ENCODE data around the gene CREB5. TPM values are rescaled to one million over a fixed set of nuclear protein-coding genes. Genes with fewer than 3 reads are reported as not detected.

CREB5 gene
- polyA plus RNA-seq, 1 experiment: 3.9 TPM

DNA sequence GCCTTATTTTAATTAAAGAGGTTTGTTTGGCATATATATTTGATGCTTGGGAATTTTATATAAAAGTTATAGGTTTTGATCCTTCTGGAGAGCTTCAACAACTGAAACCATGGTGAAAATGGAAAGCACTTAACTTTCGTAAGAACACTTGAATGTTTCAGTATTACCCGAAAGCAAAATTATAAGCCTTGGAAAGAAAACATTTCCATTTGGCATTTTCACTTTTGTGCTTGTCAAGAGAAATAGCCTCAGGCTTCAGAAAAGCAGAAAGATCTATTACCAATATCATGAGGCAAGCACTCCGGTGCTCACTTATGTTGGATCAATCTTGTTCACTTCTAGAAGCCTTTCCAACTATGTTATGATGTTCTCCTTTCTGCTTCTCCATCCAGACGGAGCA lies 289.9 kb downstream of the CREB5 start:
- TF ChIP-seq, protein P1, sequence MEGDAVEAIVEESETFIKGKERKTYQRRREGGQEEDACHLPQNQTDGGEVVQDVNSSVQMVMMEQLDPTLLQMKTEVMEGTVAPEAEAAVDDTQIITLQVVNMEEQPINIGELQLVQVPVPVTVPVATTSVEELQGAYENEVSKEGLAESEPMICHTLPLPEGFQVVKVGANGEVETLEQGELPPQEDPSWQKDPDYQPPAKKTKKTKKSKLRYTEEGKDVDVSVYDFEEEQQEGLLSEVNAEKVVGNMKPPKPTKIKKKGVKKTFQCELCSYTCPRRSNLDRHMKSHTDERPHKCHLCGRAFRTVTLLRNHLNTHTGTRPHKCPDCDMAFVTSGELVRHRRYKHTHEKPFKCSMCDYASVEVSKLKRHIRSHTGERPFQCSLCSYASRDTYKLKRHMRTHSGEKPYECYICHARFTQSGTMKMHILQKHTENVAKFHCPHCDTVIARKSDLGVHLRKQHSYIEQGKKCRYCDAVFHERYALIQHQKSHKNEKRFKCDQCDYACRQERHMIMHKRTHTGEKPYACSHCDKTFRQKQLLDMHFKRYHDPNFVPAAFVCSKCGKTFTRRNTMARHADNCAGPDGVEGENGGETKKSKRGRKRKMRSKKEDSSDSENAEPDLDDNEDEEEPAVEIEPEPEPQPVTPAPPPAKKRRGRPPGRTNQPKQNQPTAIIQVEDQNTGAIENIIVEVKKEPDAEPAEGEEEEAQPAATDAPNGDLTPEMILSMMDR (IDR thresholded peaks at IDR 0.05; ENCODE audit: insufficient read depth, low read depth, low read length): no peak
- ChIA-PET POLR2A (no interaction called here), CTCF (interaction anchor here (1.9 kb wide), 1 partner anchor 9 kb away, joined by 5 read pairs; no protein-coding TSS in a partner anchor)
- no peak for DNase-seq (ENCODE audit: low read depth)
- no peak overlapping the region for H3K4me3 ChIP-seq (ENCODE audit: low read depth, low read length)
- no peaks in the 10 kb centered on the region; the same call in 1 of the 2 replicates for H3K27me3 ChIP-seq (ENCODE audit: control insufficient read depth, insufficient read depth, low read length)
- no peaks in the 10 kb centered on the region for H3K36me3 ChIP-seq (ENCODE audit: control insufficient read depth, insufficient read depth, low read length)

DNA sequence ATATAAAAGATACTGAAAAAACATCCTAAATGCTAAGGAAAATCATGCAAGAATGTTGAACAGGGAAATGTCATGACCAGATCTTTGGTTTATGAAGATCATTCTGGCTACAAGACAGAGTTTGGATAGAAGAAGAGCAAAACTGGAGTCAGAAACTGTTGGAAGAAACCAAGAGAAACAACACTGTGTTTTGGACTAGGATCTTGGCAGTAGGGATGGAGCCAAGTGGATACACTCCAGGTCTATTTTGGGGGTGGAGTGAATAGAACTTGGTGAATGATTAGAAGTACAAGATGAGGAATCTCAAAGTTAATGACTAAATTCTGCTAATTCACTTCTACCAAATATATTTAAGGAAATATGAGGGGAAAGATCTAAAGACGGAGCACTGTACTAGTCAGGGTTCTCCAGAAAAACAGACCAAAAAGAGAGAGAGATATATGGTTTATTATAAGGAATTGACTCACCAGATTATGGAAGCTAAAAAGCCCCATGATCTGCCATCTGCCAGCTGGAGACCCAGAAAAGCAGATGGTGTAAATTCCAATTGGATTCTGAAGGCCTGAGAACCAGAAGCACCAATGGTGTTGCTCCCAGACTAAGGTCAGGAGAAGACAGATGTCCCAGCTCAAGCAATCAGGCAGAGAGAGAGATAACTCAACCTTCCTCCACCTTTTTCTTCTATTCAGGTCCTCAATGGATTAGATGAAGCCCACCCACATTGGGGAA lies 290.9 kb downstream of the CREB5 start:
- Histone ChIP-seq H3K4me3 (ENCODE audit: low read depth, low read length) (no peak overlapping the region), H3K36me3 (ENCODE audit: control insufficient read depth, insufficient read depth, low read length) (no peaks in the 10 kb centered on the region), H3K27me3 (ENCODE audit: control insufficient read depth, insufficient read depth, low read length) (no peaks in the 10 kb centered on the region; the same call in 1 of the 2 replicates)
- no peak for DNase-seq (ENCODE audit: low read depth)
- TF ChIP-seq, protein P1 (IDR thresholded peaks at IDR 0.05; ENCODE audit: insufficient read depth, low read depth, low read length): no peak
- ChIA-PET POLR2A (no interaction called here), CTCF (no interaction called here)

DNA sequence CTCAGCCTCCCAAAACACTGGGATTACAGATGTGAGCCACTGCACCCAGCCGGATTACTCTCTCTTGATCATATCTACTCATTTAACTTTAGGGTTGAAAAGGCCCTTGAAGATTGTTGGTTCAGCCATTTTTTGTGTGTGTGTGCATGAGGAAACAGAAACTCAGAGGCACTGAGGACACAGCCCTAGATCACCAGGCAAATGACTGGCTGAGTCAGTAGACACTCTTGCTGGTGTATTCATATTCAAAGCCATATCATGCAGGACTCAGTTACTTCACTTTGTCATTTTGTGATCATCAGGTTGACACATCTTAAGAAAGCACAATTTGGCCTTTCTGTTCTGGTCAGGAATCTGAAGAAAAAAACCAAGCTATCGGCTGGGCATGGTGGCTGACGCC lies 292.4 kb downstream of the CREB5 start:
- ChIA-PET CTCF (no interaction called here), POLR2A (no interaction called here)
- no peak for DNase-seq (ENCODE audit: low read depth)
- TF ChIP-seq, protein P1 (IDR thresholded peaks at IDR 0.05; ENCODE audit: insufficient read depth, low read depth, low read length): no peak
- Histone ChIP-seq H3K27me3 (ENCODE audit: control insufficient read depth, insufficient read depth, low read length) (no peaks in the 10 kb centered on the region), H3K36me3 (ENCODE audit: control insufficient read depth, insufficient read depth, low read length) (no peaks in the 10 kb centered on the region), H3K4me3 (ENCODE audit: low read depth, low read length) (no peak overlapping the region)

DNA sequence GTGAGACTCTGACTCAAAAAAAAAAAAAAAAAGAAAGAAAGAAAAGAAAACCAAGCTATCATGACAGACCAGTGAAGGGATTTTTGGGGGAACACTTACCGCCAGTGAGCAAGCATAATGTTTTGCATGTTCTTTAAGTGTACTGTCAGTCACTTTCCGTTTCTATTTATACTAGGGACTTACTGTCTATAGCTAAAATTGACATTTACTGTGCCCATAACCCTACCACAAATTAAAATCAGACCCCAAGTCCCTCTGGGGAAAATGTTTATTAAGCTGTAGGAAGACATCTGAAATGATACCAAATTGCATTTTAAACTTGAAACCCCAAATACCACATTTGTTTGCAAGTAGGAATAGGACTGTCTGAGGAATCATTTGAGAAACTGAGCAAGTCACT lies 293.0 kb downstream of the CREB5 start:
- TF ChIP-seq, protein P1 (IDR thresholded peaks at IDR 0.05; ENCODE audit: insufficient read depth, low read depth, low read length): no peak
- ChIA-PET CTCF (no interaction called here), POLR2A (no interaction called here)
- Histone ChIP-seq H3K36me3 (ENCODE audit: control insufficient read depth, insufficient read depth, low read length) (no peaks in the 10 kb centered on the region), H3K4me3 (ENCODE audit: low read depth, low read length) (no peak overlapping the region), H3K27me3 (ENCODE audit: control insufficient read depth, insufficient read depth, low read length) (no peaks in the 10 kb centered on the region)
- no peak for DNase-seq (ENCODE audit: low read depth)

DNA sequence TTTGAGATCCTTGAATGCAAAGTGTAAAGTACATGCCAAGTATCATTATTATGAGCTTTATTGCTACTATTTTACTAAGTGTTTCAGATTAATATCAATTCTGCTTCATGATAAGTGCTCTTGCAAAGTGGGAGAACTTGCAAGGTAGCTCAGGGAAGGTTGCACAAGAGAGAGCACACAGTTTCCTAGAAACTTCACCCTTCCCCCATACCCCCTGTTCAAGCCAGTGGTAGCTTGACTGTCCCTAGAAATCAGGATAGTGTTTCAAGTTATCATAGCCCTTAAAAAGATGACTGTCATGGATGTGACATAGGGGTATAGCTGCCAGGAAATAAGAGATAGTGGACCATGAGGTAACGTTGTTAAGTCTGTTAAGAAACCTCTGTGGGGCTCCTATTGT lies 294.3 kb downstream of the CREB5 start:
- CTCF ChIA-PET: interaction anchor here (1.5 kb wide), 1 partner anchor 12 kb away, joined by 3 read pairs; no protein-coding TSS in a partner anchor
- no peak for DNase-seq (ENCODE audit: low read depth)
- TF ChIP-seq, protein P1 (IDR thresholded peaks at IDR 0.05; ENCODE audit: insufficient read depth, low read depth, low read length): no peak
- Histone ChIP-seq H3K27me3 (ENCODE audit: control insufficient read depth, insufficient read depth, low read length) (no peaks in the 10 kb centered on the region), H3K4me3 (ENCODE audit: low read depth, low read length) (no peak overlapping the region), H3K36me3 (ENCODE audit: control insufficient read depth, insufficient read depth, low read length) (no peaks in the 10 kb centered on the region)
- POLR2A ChIA-PET: no interaction called here

Measured in BJ (cell line).